Astrocyte of the spinal cord (primary cell): Measurements from ENCODE around the gene MIP.

ENCODE experiments used
- DNase-seq: peaks from one replicate; pipeline ENCODE4 v3.0.0; 2011; ENCODE audit warnings: low read depth, low spot score
- H3K4me3 ChIP-seq: 2 replicates; pipeline ENCODE4 v1.5.1; 2011; ENCODE audit warnings: low read depth, mild to moderate bottlenecking, low read length, moderate library complexity
- CTCF ChIP-seq: IDR thresholded peaks from 2 replicates; pipeline ENCODE4 v1.5.1; 2012; ENCODE audit warnings: low read depth, mild to moderate bottlenecking, low read length, inconsistent platforms
- in situ Hi-C: cut with HindIII; loops from 2 replicates; pipeline ENCODE4 v1.10.0; 2017; ENCODE audit warnings: low sequenced_read_pairs

Gene MIP

GRCh38 chr12:56420411-56420810 lies 34.0 kb downstream of the MIP start:
- H3K4me3 ChIP-seq: no peak overlapping the region
- no peak for DNase-seq
- in situ Hi-C loops: no loop called here
- TF ChIP-seq CTCF: no peak

DNA sequence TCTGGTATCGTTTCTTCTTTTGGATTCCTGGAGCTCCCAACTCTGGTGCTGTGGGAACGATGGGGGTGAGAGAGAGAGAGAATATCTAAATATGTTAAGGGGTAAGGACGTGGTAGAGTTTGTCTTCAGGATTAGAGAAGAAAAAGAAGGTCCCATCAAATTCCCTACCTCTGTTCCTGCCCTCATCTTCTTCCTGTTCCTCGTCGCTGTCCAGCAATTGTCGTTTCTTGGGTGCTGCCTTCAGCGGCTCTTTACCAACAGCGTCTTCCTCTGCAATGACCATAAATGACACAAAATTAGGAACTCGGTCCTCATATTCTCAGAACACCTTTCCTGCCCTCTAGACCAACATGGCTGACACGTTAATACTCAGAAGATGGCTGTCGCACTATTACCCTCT lies 36.7 kb downstream of the MIP start:
- H3K4me3 ChIP-seq: no peak overlapping the region
- in situ Hi-C loops: no loop called here
- no peak for DNase-seq
- TF ChIP-seq CTCF: no peak

DNA sequence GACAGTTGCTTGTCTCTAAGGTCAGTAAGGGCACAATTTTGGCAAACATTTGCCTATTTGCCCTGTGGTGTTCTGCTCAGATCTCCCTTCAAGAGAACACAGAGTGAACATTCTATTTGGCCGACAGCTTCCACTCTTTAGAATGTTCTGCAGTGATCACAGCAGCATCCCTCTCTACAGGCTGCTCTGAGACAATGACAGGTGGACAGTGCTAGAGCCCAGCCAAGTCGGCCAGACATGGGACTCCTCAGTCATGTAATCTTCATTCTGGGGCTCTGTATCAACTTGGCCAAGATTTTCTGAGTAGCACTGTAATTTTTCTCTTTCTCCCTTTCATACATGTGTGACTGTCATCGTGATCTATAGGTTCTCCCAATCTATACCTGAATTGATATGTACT lies 40.1 kb downstream of the MIP start:
- H3K4me3 ChIP-seq: no peak overlapping the region
- TF ChIP-seq CTCF: no peak
- in situ Hi-C loops: no loop called here
- DNase-seq: no peak

GRCh38 chr12:56413392-56413791 lies 41.1 kb downstream of the MIP start:
- no peak overlapping the region for H3K4me3 ChIP-seq
- no peak for DNase-seq
- no peak for TF ChIP-seq CTCF
- in situ Hi-C loops: no loop called here

- in situ Hi-C loops: no loop called here
- no peak for TF ChIP-seq CTCF
- H3K4me3 ChIP-seq: no peak overlapping the region
- DNase-seq: no peak
Observed at GRCh38 chr12:56411781-56412639, 42.4 kb downstream of the MIP start.

DNA sequence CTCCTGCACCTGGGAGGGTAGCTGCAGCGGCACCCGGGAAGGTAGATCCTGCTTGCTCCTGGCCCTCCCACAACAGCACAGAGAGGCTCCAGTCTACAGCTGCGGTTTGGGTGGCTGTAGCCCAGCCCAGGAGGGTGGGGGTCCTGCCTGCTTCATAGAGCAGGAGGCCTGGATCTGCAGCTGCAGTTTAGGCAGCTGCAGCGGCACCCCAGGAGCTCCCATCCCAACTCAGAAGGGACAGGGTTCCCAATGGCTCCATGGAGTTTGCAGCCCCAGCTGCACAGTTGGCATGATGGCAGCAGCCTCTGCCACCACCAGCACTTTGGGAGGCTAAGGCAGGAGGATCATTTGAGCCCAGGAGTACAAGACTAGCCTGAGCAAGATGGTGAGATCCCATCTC lies 43.7 kb downstream of the MIP start:
- no peak for DNase-seq
- H3K4me3 ChIP-seq: no peak overlapping the region
- TF ChIP-seq CTCF: no peak
- in situ Hi-C loops: no loop called here
